Stomach smooth muscle (tissue), 2 donors: ENCODE results near the gene OR2T1.

ENCODE experiments used
- H3K27ac ChIP-seq: one replicate; pipeline ENCODE4 v1.7.0; 2013; ENCODE audit warnings: mild to moderate bottlenecking, low read length, inconsistent platforms
- H3K27me3 ChIP-seq, 2 donors: one replicate each; pipeline ENCODE4 v1.7.0; 2013; ENCODE audit warnings: low read length in 2 of 2; ENCODE audit not compliant: insufficient read depth in 2 of 2, control insufficient read depth in 1 of 2
- H3K36me3 ChIP-seq, 2 donors: one replicate each; pipeline ENCODE4 v1.7.0; 2013; ENCODE audit warnings: low read length in 2 of 2; ENCODE audit not compliant: control insufficient read depth in 2 of 2, insufficient read depth in 2 of 2
- H3K4me1 ChIP-seq: one replicate; pipeline ENCODE4 v1.7.0; 2013; ENCODE audit warnings: low read length; ENCODE audit not compliant: control insufficient read depth, insufficient read depth
- H3K4me3 ChIP-seq, 2 donors: one replicate each; pipeline ENCODE4 v1.7.0; 2013; ENCODE audit warnings: low read length in 2 of 2
- H3K9ac ChIP-seq, 2 donors: one replicate each; pipeline ENCODE4 v1.7.0; 2013; ENCODE audit warnings: low read length in 2 of 2, mild to moderate bottlenecking in 1 of 2
- H3K9me3 ChIP-seq, 2 donors: one replicate each; pipeline ENCODE4 v1.7.0; 2013; ENCODE audit warnings: low read length in 2 of 2; ENCODE audit not compliant: control insufficient read depth in 2 of 2
- donor health status: healthy.
- donor health status: Pancreatic carcinoma.

Gene OR2T1, protein sequence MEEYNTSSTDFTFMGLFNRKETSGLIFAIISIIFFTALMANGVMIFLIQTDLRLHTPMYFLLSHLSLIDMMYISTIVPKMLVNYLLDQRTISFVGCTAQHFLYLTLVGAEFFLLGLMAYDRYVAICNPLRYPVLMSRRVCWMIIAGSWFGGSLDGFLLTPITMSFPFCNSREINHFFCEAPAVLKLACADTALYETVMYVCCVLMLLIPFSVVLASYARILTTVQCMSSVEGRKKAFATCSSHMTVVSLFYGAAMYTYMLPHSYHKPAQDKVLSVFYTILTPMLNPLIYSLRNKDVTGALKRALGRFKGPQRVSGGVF

GRCh38 chr1:248402748-248403147 lies at the start of gene OR2T1:
Gene OR2T1 (plus strand): TSS chr1:248403048. CDS start chr1:248406148, 3,100 bp downstream.
- Histone ChIP-seq H3K4me1 (no peaks in the 10 kb centered on the region), H3K27ac (no peak within 1 kb of the TSS)

DNA sequence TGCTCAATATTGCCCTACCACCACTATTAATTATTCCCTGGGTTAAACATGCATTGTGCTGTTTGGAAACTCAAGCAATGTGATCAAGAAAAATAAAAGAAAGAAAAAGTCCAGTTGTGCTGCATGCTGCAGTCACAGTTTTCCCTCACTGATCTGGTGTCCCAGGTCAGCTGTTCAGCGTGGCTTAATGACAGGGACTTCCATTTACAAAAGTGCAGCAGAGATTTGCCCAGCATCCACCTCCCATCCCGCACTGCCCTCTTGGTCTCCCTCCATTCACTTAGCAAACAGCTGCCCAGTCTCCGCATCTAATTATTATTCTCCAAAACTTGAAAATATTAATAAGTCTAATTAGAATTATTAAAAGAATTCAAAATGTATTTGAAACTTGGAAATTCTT lies 43.4 kb upstream of the OR2T1 start:
- Histone ChIP-seq H3K4me1 (no peaks in the 10 kb centered on the region), H3K9ac (no peak overlapping the region), H3K9me3 (peaks cover 0 to 6% of the 10 kb centered on the region in 2 donors), H3K36me3 (no peaks in the 10 kb centered on the region), H3K4me3 (no peak overlapping the region), H3K27me3 (no peaks in the 10 kb centered on the region), H3K27ac (no peak overlapping the region)

More at GRCh38 chr1:248402748-248403147, at the start of gene OR2T1:
- no peaks in the 10 kb centered on the region for H3K36me3 ChIP-seq
- no peaks in the 10 kb centered on the region for H3K9me3 ChIP-seq
- H3K4me3 ChIP-seq: no peak within 1 kb of the TSS
- no peak within 1 kb of the TSS for H3K9ac ChIP-seq
- no peaks in the 10 kb centered on the region for H3K27me3 ChIP-seq

- H3K4me1 ChIP-seq: no peaks in the 10 kb centered on the region
- no peaks in the 10 kb centered on the region for H3K27me3 ChIP-seq
- H3K36me3 ChIP-seq: no peaks in the 10 kb centered on the region
- H3K27ac ChIP-seq: no peak within 1 kb of the TSS
- no peak within 1 kb of the TSS for H3K4me3 ChIP-seq
- H3K9me3 ChIP-seq: peaks cover 0 to 6% of the 10 kb centered on the region in 2 donors
- no peak within 1 kb of the TSS for H3K9ac ChIP-seq
These were observed 41.6 kb upstream of the OR2T1 start, which contains the start of gene OR2T4 for GRCh38 chr1:248361121-248361715. Gene OR2T4 (plus strand): TSS chr1:248361665. CDS start chr1:248361665, 0 bp downstream.

DNA sequence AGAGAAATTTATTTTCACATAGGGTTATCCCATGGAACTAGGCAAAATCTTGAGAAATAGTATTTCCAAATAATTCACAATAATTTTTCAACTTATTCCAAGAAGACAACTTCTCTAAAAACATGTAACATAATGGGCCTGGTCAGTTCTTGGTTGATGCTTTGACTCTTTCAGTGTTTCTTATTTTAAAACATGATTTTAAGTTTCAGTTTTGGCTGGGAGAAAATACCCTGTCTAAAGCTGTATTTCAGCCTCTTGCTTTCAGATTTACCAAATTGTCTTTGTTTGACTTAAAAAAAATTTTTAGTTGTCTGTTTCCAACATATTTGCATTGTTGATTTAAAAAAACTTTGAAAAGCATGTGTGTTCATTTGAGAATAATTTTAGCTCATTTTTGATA lies 36.2 kb upstream of the OR2T1 start:
- H3K27me3 ChIP-seq: no peaks in the 10 kb centered on the region
- no peaks in the 10 kb centered on the region for H3K36me3 ChIP-seq
- peaks cover 0 to 6% of the 10 kb centered on the region in 2 donors for H3K9me3 ChIP-seq

GRCh38 chr1:248372394-248372793 lies 30.5 kb upstream of the OR2T1 start:
- H3K9me3 ChIP-seq: no peaks in the 10 kb centered on the region
- H3K36me3 ChIP-seq: no peaks in the 10 kb centered on the region
- no peak overlapping the region for H3K4me3 ChIP-seq
- no peaks in the 10 kb centered on the region for H3K4me1 ChIP-seq
- no peak overlapping the region for H3K9ac ChIP-seq
- H3K27me3 ChIP-seq: no peaks in the 10 kb centered on the region
- no peak overlapping the region for H3K27ac ChIP-seq

More for the DNA sequence above, 36.2 kb upstream of the OR2T1 start:
- Histone ChIP-seq H3K9ac (no peak overlapping the region), H3K4me1 (no peaks in the 10 kb centered on the region), H3K27ac (no peak overlapping the region), H3K4me3 (no peak overlapping the region)

DNA sequence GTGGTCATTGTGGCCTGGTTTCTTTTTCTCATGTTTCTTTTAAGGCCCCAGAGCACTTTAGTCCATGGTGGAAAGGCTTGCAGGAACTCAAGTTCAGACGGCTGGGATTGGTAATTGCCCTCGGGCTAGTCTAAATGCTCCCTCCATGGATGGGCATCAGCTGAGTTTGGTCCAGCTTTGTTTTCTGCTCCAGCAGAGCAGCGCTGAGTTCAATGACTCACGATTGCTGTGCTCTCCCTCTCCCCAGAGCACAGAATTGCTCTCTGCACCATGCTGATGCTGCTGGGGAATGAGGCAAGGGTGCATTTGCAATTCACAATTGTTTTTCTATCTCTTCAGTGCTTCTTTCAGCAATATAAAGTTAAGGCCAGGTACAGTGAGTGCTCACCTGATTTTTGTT lies 29.1 kb upstream of the OR2T1 start:
- Histone ChIP-seq H3K4me1 (no peaks in the 10 kb centered on the region), H3K27me3 (no peaks in the 10 kb centered on the region), H3K4me3 (no peak overlapping the region), H3K36me3 (no peaks in the 10 kb centered on the region), H3K27ac (no peak overlapping the region), H3K9me3 (no peaks in the 10 kb centered on the region), H3K9ac (no peak overlapping the region)

GRCh38 chr1:248375446-248375845 lies 27.4 kb upstream of the OR2T1 start, which contains the start of gene OR2T6:
Gene OR2T6 (plus strand): TSS chr1:248375746. CDS start chr1:248387609, 11,863 bp downstream.
- H3K4me3 ChIP-seq: no peak within 1 kb of the TSS
- H3K4me1 ChIP-seq: no peaks in the 10 kb centered on the region
- no peaks in the 10 kb centered on the region for H3K9me3 ChIP-seq
- no peaks in the 10 kb centered on the region for H3K27me3 ChIP-seq
- H3K36me3 ChIP-seq: no peaks in the 10 kb centered on the region
- H3K27ac ChIP-seq: no peak within 1 kb of the TSS
- no peak within 1 kb of the TSS for H3K9ac ChIP-seq

- Histone ChIP-seq H3K27me3 (no peaks in the 10 kb centered on the region), H3K9me3 (no peaks in the 10 kb centered on the region), H3K27ac (no peak overlapping the region), H3K4me3 (no peak overlapping the region), H3K9ac (no peak overlapping the region), H3K4me1 (no peaks in the 10 kb centered on the region), H3K36me3 (no peaks in the 10 kb centered on the region)
These were observed 25.9 kb upstream of the OR2T1 start for GRCh38 chr1:248376916-248377315.

DNA sequence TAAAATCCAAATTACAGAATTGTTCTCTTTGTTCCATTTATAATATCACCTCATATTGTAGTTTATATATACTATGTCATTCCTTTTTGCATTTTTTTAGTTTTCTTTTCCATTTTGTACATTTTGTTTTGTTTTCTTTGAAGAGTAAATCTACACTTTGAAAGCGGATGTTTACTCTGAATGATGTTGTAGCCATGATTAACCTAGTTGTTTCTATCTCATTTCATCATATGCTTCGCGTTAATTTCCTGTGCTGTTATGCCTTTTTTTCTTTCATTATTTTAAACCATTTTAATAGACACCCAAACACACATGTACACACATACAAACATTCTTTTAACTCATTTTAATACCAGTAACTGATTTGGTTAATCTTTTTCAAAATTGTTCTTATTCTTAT lies 22.0 kb upstream of the OR2T1 start:
- Histone ChIP-seq H3K4me3 (no peak overlapping the region), H3K9ac (no peak overlapping the region), H3K36me3 (no peaks in the 10 kb centered on the region), H3K9me3 (no peaks in the 10 kb centered on the region), H3K27me3 (peaks cover 0 to 3% of the 10 kb centered on the region in 2 donors), H3K4me1 (no peaks in the 10 kb centered on the region), H3K27ac (no peak overlapping the region)

GRCh38 chr1:248388426-248388825 lies 14.4 kb upstream of the OR2T1 start:
- no peaks in the 10 kb centered on the region for H3K9me3 ChIP-seq
- no peaks in the 10 kb centered on the region for H3K36me3 ChIP-seq

GRCh38 chr1:248393050-248393449 lies 9.8 kb upstream of the OR2T1 start:
- no peak overlapping the region for H3K4me3 ChIP-seq
- no peaks in the 10 kb centered on the region for H3K9me3 ChIP-seq
- H3K36me3 ChIP-seq: no peaks in the 10 kb centered on the region
- no peaks in the 10 kb centered on the region for H3K4me1 ChIP-seq
- no peak overlapping the region for H3K9ac ChIP-seq
- no peaks in the 10 kb centered on the region for H3K27me3 ChIP-seq
- H3K27ac ChIP-seq: no peak overlapping the region

More at GRCh38 chr1:248388426-248388825, 14.4 kb upstream of the OR2T1 start:
- peaks cover 0 to 3% of the 10 kb centered on the region in 2 donors for H3K27me3 ChIP-seq
- no peak overlapping the region for H3K9ac ChIP-seq
- H3K4me3 ChIP-seq: no peak overlapping the region
- H3K4me1 ChIP-seq: no peaks in the 10 kb centered on the region
- no peak overlapping the region for H3K27ac ChIP-seq
